DLD1 (cell line): ENCODE data around the gene SHKBP1.
"Not testable (repeated sequence)": the region's sequence is repeated elsewhere in the genome, so short reads cannot be mapped to it uniquely, and the experiment has no call there.

Experiments used
- in situ Hi-C: cut with HindIII; loops from 2 replicates; pipeline ENCODE4 v1.10.0; 2017; ENCODE audit warnings: low sequenced_read_pairs

The SHKBP1 gene

GRCh38 chr19:40576585-40577451, at the start of gene SHKBP1:
Gene SHKBP1, plus strand, starts transcription at chr19:40576873. Its CDS starts 27 bp downstream, at chr19:40576900.
- in situ Hi-C loops = no loop called here

- in situ Hi-C loops = no loop called here
Measured at GRCh38 chr19:40528078-40528477, 48.6 kb upstream of the SHKBP1 start.

GRCh38 chr19:40528533-40529092, 48.1 kb upstream of the SHKBP1 start:
- in situ Hi-C loops = no loop called here

GRCh38 chr19:40529093-40529954, 47.3 kb upstream of the SHKBP1 start:
- in situ Hi-C loops = no loop called here

- in situ Hi-C loops = no loop called here
Measured at GRCh38 chr19:40530091-40530901, 46.4 kb upstream of the SHKBP1 start.

GRCh38 chr19:40533508-40533907, 43.2 kb upstream of the SHKBP1 start:
- in situ Hi-C loops = no loop called here

- in situ Hi-C loops = no loop called here
Measured at GRCh38 chr19:40534148-40534547, 42.5 kb upstream of the SHKBP1 start.

- in situ Hi-C loops = no loop called here
Measured at GRCh38 chr19:40539070-40539469, 37.6 kb upstream of the SHKBP1 start.

GRCh38 chr19:40542202-40542859, 34.3 kb upstream of the SHKBP1 start:
- in situ Hi-C loops = no loop called here

GRCh38 chr19:40543029-40543597, 33.6 kb upstream of the SHKBP1 start:
- in situ Hi-C loops = no loop called here

GRCh38 chr19:40546153-40546841, 30.4 kb upstream of the SHKBP1 start:
- in situ Hi-C loops = not testable (repeated sequence)

- in situ Hi-C loops = not testable (repeated sequence)
Measured at GRCh38 chr19:40547190-40547589, 29.5 kb upstream of the SHKBP1 start.

- in situ Hi-C loops = no loop called here
Measured at GRCh38 chr19:40547836-40548235, 28.8 kb upstream of the SHKBP1 start.

- in situ Hi-C loops = no loop called here
Measured at GRCh38 chr19:40549007-40549708, 27.5 kb upstream of the SHKBP1 start.

GRCh38 chr19:40550951-40551350, 25.7 kb upstream of the SHKBP1 start:
- in situ Hi-C loops = no loop called here

- in situ Hi-C loops = no loop called here
Measured at GRCh38 chr19:40552848-40553247, 23.8 kb upstream of the SHKBP1 start.

GRCh38 chr19:40553885-40554857, 22.5 kb upstream of the SHKBP1 start:
- in situ Hi-C loops = no loop called here
